Measurements from ENCODE around the gene AKT3.

AKT3 gene

DNA sequence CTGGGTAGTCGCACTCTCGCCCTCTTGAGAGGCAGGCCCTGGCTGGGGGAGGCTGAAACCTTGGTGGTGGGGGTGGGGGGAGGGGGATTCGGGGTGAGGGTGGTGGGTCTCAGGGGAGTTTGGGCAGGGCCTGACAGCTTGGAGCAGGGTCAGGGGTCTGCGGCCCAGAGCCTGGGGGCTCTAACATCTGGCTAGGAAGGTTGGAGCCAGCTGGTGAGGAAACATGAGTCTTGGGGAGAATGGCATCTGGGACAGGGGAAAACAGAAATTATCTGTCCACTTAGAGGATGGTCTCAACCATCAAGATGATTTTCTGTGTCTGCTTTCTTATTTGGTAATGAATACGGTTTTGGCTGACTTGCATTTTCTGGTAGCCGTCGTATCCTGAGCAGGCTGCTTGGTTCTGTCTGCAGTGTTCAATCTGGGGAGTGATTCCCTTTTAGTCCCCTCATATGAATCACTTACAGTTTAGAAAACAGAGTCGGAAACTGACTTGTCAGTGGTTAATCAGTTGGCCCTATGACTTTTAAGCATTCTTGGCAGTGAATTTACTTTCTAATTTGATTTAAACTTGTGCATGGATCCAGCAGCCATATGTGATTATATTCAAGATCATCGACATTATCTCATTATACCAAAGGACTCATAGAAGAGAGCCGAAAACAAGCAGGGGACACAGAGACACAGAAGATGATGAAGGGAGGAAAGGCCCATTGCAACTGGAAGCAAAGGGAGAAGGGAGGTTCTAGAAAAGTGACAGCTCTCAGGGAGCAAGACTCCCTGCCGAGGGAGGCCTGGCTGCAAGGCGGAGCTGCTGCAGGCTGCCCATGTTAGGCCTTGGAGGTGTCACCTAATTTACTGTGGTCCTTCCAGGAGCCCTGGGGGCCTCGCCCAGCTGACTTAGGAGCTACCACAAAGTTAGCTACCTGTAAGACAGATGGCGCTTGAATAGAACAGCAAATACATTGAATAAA, 356.6 kb downstream of the AKT3 start:
- H3K9me3 ChIP-seq: no peaks in the 10 kb centered on the region
- intact Hi-C loops (cut with DNase I; ENCODE audit: low total_unique reads): no loop called here
- no peaks in the 10 kb centered on the region for H3K27me3 ChIP-seq
- peaks cover 0 to 13% (median 3%) of the 10 kb centered on the region in 4 donors for H3K4me1 ChIP-seq
- TF ChIP-seq CTCF (IDR thresholded peaks at IDR 0.05): no peak
- H3K27ac ChIP-seq: no peak overlapping the region
- peaks cover 0 to 40% (median 9%) of the 10 kb centered on the region in 3 donors for H3K36me3 ChIP-seq
- H3K4me3 ChIP-seq: no peak overlapping the region
- no peak for DNase-seq

DNA sequence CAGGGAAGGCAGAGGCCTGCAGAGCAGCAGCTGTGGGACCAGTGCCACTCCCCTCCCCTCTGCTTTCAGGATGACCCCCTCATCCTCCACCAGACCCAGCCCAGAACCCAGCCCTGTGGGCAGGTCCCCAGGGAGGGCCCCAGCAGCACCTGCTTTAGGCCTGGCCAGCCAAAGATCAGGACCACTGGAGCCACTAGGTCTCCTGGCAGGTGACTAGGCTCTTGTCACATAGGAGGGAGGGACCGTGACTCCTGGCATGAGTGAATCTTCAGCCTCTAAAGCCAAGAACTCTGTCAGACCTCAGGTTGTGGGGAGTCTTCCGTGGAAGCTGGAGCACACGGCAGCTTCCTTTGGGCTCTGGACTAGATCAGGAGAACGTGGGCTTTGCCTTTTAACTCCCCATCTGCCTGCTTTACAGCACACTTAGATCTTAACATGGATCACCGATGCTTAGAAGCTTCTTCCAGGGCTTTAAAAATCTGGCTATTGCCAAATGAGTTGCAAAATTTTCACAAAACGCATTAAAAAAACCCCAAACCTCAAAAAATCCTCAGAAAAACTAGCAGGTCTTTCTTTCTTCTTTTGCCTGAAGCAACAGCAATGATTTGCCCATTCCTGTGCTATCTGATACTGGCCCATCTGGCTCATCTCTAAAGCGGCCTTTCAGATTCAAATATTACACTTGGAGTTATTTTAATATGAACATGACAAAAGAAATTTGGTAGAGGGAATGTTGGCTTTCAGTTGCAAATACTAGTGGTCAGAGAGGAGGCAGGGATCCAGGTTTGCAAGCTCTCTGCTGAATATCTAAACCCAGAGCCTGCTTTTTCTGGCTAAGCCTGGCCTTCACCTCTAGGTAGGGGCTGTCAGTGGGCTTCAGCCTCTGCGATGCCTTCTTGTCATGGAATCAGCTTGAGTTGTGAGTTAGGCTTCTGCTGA, 359.0 kb downstream of the AKT3 start:
- H3K36me3 ChIP-seq: peaks cover 0 to 24% (median 9%) of the 10 kb centered on the region in 3 donors
- DNase-seq: no peak
- no peak for TF ChIP-seq CTCF (IDR thresholded peaks at IDR 0.05)
- H3K27ac ChIP-seq: no peak overlapping the region
- H3K27me3 ChIP-seq: no peaks in the 10 kb centered on the region
- no peaks in the 10 kb centered on the region for H3K9me3 ChIP-seq
- intact Hi-C loops (cut with DNase I; ENCODE audit: low total_unique reads): no loop called here
- peaks cover 0 to 9% (median 3%) of the 10 kb centered on the region in 4 donors for H3K4me1 ChIP-seq
- H3K4me3 ChIP-seq: no peak overlapping the region

DNA sequence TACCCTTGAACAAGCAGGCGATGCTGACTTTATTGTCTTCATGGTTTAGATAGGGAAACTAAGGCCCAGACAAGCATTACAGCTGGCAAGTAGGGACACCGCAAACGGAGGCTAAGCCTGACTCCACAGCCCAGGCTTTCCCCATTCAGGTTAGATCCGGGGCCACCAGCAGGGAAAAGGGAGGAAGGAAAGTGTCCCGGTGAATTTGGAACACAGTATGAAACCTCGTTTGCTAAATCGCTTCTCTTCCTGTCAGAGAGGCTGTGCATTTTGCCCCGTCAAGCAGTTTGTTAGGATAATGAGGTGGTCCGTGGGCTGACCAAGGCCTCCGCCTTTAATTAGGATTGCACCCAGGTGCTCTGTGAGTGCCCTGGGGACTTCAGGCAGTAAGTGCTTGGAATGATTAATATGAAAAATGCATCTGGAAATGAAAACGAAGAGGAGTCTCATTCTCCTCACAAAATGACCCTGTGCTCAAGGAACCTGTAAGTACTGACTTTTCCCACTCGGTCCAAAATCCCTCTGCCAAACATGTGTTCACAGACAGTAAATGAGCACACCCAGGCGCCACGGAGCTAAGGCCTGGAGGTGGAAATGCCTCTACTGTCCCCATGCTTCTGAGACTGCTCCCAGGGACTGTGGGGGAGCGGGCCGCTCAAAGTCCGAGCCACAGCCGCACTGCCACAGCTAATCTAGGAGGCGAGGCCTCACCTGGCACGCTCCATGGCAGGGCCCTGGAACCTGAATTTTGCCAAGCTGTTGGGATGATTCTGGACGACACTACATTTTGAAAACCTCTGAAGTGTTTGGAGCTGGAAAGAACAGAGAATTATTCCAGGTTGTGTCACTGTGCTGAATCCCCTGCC, 360.1 kb downstream of the AKT3 start:
- no peak for TF ChIP-seq CTCF (IDR thresholded peaks at IDR 0.05)
- DNase-seq: no peak
- Histone ChIP-seq H3K27ac (no peak overlapping the region), H3K27me3 (no peaks in the 10 kb centered on the region), H3K4me3 (no peak overlapping the region), H3K4me1 (peaks cover 0 to 9% (median 0%) of the 10 kb centered on the region in 4 donors), H3K36me3 (peaks cover 0 to 24% (median 9%) of the 10 kb centered on the region in 3 donors), H3K9me3 (no peaks in the 10 kb centered on the region)
- intact Hi-C loops (cut with DNase I; ENCODE audit: low total_unique reads): no loop called here

DNA sequence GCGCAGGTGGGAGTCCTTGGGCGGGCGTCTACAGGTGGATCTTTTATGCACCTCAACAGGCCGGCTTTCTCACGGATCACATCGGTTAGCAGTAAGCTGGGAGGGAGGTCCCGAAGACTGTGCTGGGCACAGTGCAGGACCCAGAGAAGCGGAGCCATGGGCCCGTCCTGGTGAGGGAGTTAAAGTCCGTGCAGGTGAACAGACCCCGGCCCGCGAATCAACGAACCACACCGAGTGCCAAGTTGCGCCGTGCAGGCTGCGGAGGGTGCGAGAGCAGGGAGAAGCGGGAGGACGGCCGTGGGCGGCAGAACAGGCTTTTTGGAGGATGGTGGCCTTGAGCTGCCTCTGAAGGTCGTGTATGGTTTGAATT, 360.9 kb downstream of the AKT3 start:
- peaks cover 0 to 24% (median 9%) of the 10 kb centered on the region in 3 donors for H3K36me3 ChIP-seq
- DNase-seq: no peak
- H3K27ac ChIP-seq: no peak overlapping the region
- no peaks in the 10 kb centered on the region for H3K9me3 ChIP-seq
- H3K27me3 ChIP-seq: no peaks in the 10 kb centered on the region
- no peak for TF ChIP-seq CTCF (IDR thresholded peaks at IDR 0.05)
- H3K4me3 ChIP-seq: no peak overlapping the region
- H3K4me1 ChIP-seq: peaks cover 0 to 9% (median 0%) of the 10 kb centered on the region in 4 donors
- intact Hi-C loops (cut with DNase I; ENCODE audit: low total_unique reads): no loop called here

All from tibial artery (tissue), 4 donors.